NOMO-1 treated with DMSO at 0.1 percent for 48 hours (cell line): ENCODE data around the gene PPP1CB.
"Not testable (repeated sequence)": the region's sequence is repeated elsewhere in the genome, so short reads cannot be mapped to it uniquely, and the experiment has no call there.

ENCODE experiments used
- DNase-seq: peaks from one replicate; lab custom pipeline; 2025; ENCODE audit not compliant: unreplicated experiment; lab: John Stamatoyannopoulos, UW

PPP1CB gene

GRCh38 chr2:28772351-28772750 lies 20.7 kb downstream of the PPP1CB start:
- DNase-seq, result no peak

- DNase-seq, result no peak
Measured at GRCh38 chr2:28776471-28776870, 24.8 kb downstream of the PPP1CB start.

GRCh38 chr2:28778392-28778791 lies 26.8 kb downstream of the PPP1CB start:
- DNase-seq, result no peak

GRCh38 chr2:28779001-28779400 lies 27.4 kb downstream of the PPP1CB start:
- DNase-seq, result peak; percentile 54

GRCh38 chr2:28780496-28780895 lies 28.9 kb downstream of the PPP1CB start:
- DNase-seq, result no peak

- no peak for DNase-seq
Measured at GRCh38 chr2:28782423-28782822, 30.8 kb downstream of the PPP1CB start.

- not testable (repeated sequence) for DNase-seq
Measured at GRCh38 chr2:28784570-28784969, 32.9 kb downstream of the PPP1CB start.

GRCh38 chr2:28796620-28797019 lies 45.0 kb downstream of the PPP1CB start:
- no peak for DNase-seq

GRCh38 chr2:28801726-28802125 lies 50.1 kb downstream of the PPP1CB start:
- DNase-seq, result no peak

- DNase-seq, result no peak
Measured at GRCh38 chr2:28802975-28803429, 51.4 kb downstream of the PPP1CB start.

- DNase-seq, result no peak
Measured at GRCh38 chr2:28809927-28810326, 58.3 kb downstream of the PPP1CB start.

GRCh38 chr2:28810384-28811285 lies 59.0 kb downstream of the PPP1CB start, which contains the start of gene SPDYA:
Gene SPDYA (plus strand): TSS chr2:28810834. CDS start chr2:28816015, 5,181 bp downstream.
- DNase-seq, result peak; percentile 74

GRCh38 chr2:28818053-28818452 lies 66.4 kb downstream of the PPP1CB start:
- DNase-seq, result no peak

GRCh38 chr2:28821295-28821958 lies 69.8 kb downstream of the PPP1CB start:
- peak; percentile 47 for DNase-seq

GRCh38 chr2:28822036-28822435 lies 70.4 kb downstream of the PPP1CB start:
- DNase-seq, result no peak

GRCh38 chr2:28824207-28824606 lies 72.6 kb downstream of the PPP1CB start:
- no peak for DNase-seq

- DNase-seq, result no peak
Measured at GRCh38 chr2:28824870-28825269, 73.2 kb downstream of the PPP1CB start.

- DNase-seq, result no peak
Measured at GRCh38 chr2:28828382-28828781, 76.8 kb downstream of the PPP1CB start.

- no peak for DNase-seq
Measured at GRCh38 chr2:28833740-28834470, 82.3 kb downstream of the PPP1CB start.

- no peak for DNase-seq
Measured at GRCh38 chr2:28835781-28836180, 84.2 kb downstream of the PPP1CB start.

- DNase-seq, result no peak
Measured at GRCh38 chr2:28838971-28839370, 87.3 kb downstream of the PPP1CB start.
